ENCODE data around the gene SFXN4.

- no peak for TF ChIP-seq CTCF (conservative IDR thresholded peaks at IDR 0.05)
- no peak for TF ChIP-seq EZH2 (IDR thresholded peaks at IDR 0.05; ENCODE audit: low read depth)
These were observed 74.5 kb downstream of the SFXN4 start for GRCh38 chr10:119090968-119091367.

Measured in PC-9 (cell line).